GM12891 (cell line): Measurements from ENCODE around the gene PCBP3.

Experiments
- PAX5 ChIP-seq: IDR thresholded peaks from 2 replicates; pipeline ENCODE4 v1.6.1; 2011; ENCODE audit warnings: low read length, moderate library complexity, mild to moderate bottlenecking; ENCODE audit not compliant: insufficient read depth, severe bottlenecking
- POLR2A ChIP-seq: IDR thresholded peaks from 2 replicates; pipeline ENCODE4 v1.6.1; 2011; ENCODE audit warnings: low read depth, low read length, control low read depth
- POLR2AphosphoS5 ChIP-seq: IDR thresholded peaks from 2 replicates; pipeline ENCODE4 v1.6.1; 2011; ENCODE audit warnings: low read depth, low read length, control low read depth
- POU2F2 ChIP-seq: IDR thresholded peaks from 2 replicates; pipeline ENCODE4 v1.6.1; 2011; ENCODE audit warnings: low read depth, mild to moderate bottlenecking, control low read depth, low read length, moderate library complexity
- SPI1 ChIP-seq: IDR thresholded peaks from 2 replicates; pipeline ENCODE4 v1.6.1; 2011; ENCODE audit warnings: low read depth, low read length, control low read depth
- TAF1 ChIP-seq: IDR thresholded peaks from 2 replicates; pipeline ENCODE4 v1.6.1; 2011; ENCODE audit warnings: low read depth, low read length, control low read depth

DNA sequence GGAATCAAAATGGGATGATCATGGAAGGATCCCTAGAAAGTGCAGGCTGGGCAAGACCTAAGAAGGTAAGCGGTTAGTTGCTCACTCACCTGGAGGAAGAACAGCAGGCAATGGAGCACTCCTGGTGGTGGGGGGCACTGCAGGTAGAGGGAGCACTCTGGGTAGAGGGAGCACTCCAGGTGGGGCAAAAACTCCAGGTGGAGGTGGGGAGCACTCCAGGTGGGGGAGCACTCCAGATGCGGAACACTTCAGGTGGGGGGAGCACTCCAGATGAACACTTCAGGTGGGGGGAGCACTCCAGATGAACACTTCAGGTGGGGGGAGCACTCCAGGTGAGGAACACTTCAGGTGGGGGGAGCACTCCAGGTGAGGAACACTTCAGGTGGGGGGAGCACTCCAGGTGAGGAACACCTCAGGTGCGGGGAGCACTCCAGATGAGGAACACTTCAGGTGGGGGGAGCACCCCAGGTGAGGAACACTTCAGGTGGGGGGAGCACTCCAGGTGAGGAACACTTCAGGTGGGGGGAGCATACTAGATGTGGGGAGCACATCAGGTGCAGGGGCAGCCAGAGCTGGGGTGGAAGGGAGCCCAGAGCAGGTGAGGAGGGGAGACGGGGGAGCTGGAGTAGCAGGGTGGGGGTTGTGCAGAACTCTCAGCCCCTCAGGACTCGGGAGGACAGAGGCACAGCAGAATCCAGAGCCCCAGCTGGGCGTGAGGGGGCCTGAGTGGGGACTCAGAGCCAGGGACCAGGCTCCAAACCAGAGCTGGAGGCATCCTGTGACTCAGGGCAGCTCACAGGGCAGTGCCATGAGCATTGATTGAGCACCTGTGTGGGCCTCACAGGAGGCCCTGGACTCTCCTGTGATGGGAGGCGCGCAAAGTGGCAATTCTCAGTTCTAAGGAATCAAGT is 300.4 kb downstream of the PCBP3 start:
- TF ChIP-seq TAF1: no peak
- no peak for TF ChIP-seq POLR2A
- TF ChIP-seq POLR2AphosphoS5: no peak
- no peak for TF ChIP-seq SPI1
- no peak for TF ChIP-seq POU2F2
- TF ChIP-seq PAX5: no peak
